Pancreas (tissue), 10 donors: Measurements from ENCODE around the gene UBIAD1. TPM values are rescaled to one million over a fixed set of nuclear protein-coding genes. Genes with fewer than 3 reads are reported as not detected.

ENCODE experiments used
- ATAC-seq, 4 donors: fragments of 200-7000 bp; cut with Tn5 transposase; one replicate each; pipeline versions ENCODE4 v1.8.0 to v1.9.1; 2020; ENCODE audit warnings: mild to moderate bottlenecking in 4 of 4, moderate library complexity in 4 of 4
- DNase-seq, 6 donors: peaks; one replicate each; pipeline ENCODE4 v3.0.0-alpha.2; 2020
- FAIRE-seq: peaks from 2 replicates; lab custom pipeline; 2012; peaks lifted over from hg19 to GRCh38; lab: Jason Lieb, UNC
- H3K27ac ChIP-seq, 4 donors: fragments of 200-600 bp; sonication (generic); 1 replicate in 3 of 4; 2 replicates in 1 of 4; pipeline versions ENCODE4 v1.5.0 to v1.8.0; 2020
- H3K27me3 ChIP-seq, 4 donors: fragments of 200-600 bp; one replicate each; pipeline ENCODE4 v1.8.0; 2021
- H3K36me3 ChIP-seq, 3 donors: fragments of 200-600 bp; sonication (generic) in 1 of 3; one replicate each; pipeline versions ENCODE4 v1.5.0 to v1.8.0; 2020 to 2021
- H3K4me1 ChIP-seq, 3 donors: fragments of 200-600 bp; one replicate each; pipeline ENCODE4 v1.8.0; 2021
- H3K4me3 ChIP-seq, 4 donors: fragments of 200-600 bp; sonication (generic) in 2 of 4; one replicate each; pipeline versions ENCODE4 v1.5.0 to v1.8.0; 2020 to 2021
- H3K9me3 ChIP-seq, 4 donors: fragments of 200-600 bp; one replicate each; pipeline ENCODE4 v1.8.0; 2021
- CTCF ChIP-seq, 4 donors: fragments of 200-600 bp; sonication (generic) in 3 of 4; IDR thresholded peaks; one replicate each; pipeline versions ENCODE4 v1.5.0 to v1.8.0; 2021; ENCODE audit warnings: antibody characterized with exemption in 4 of 4
- WGBS, 2 donors: extraction: QIAGEN DNeasy Blood & Tissue Kit; methylation state at CpG; one replicate each; pipeline ENCODE4 v1.1.7; 2013; 5-methylcytosine and 5-hydroxymethylcytosine counted together
- intact Hi-C, 3 donors: fragments of 100-400 bp; cut with DNase I; formaldehyde crosslinking; loops; one replicate each; pipeline versions ENCODE4 v1.11.1 to v1.14.2; 2022
- polyA plus RNA-seq, 2 donors: library from polyadenylated mRNA; stranded (reverse); fragments of 200-250 nt; gene quantifications; one replicate each; pipeline ENCODE4 v1.2.3, GENCODE V29; 2013
- total RNA-seq, 6 donors: library from RNA; stranded (reverse); fragmentation: NEBNext Ultra II Directional in 4 of 6; extraction: Animal tissue kit (Norgen Biotek cat#: 25700) in 4 of 6; gene quantifications; one replicate each; pipeline versions ENCODE4 v1.2.1 to v1.2.4, GENCODE V29; 2021 to 2023
- donor health status: healthy with polysubstance abuse.
- donor health status: DM: no; HTN: no; CAD: no; lungs with moderate emphysema.
- donor health status: DM: no; HTN: no; CAD: no.
- donor health status: control.
- donor health status: control.
- donor health status: Bipolar disorder and iron deficiency.
- donor health status: DM: yes; HTN: yes; CAD: no.
- donor health status: DM: no; HTN: no; CAD: no.
- donor health status: DM: no; HTN: no; CAD: no.
- donor health status: DM: yes; HTN: yes; CAD: no.

The UBIAD1 gene
- total and polyA plus RNA-seq, 8 donors = 3.7 to 13.9 (median 7.6) TPM

GRCh38 chr1:11337580-11338073 lies 64.6 kb downstream of the UBIAD1 start:
- no peak overlapping the region for H3K4me3 ChIP-seq
- intact Hi-C loops = loop anchor here in 2 of 3 donors (10.0 kb wide), 1 partner anchor 307 kb away; no protein-coding TSS in a partner anchor
- WGBS, 2 donors = 20 to 30% methylated on average over 12 of the region's 12 CpGs
- TF ChIP-seq CTCF (IDR thresholded peaks at IDR 0.05) = peak; percentile 33 to 58 (median 45)
- H3K9me3 ChIP-seq = no peaks in the 10 kb centered on the region
- ATAC-seq (peak in 3 of 4 donors; percentile 33 to 72 (median 53)), FAIRE-seq (no peak), DNase-seq (peak in 2 of 6 donors; percentile 33 to 76)
- H3K27me3 ChIP-seq = no peaks in the 10 kb centered on the region
- H3K36me3 ChIP-seq = no peaks in the 10 kb centered on the region
- peaks cover 0 to 5% (median 0%) of the 10 kb centered on the region in 3 donors for H3K4me1 ChIP-seq
- no peak overlapping the region for H3K27ac ChIP-seq

Other genes starting within 250 kb of the UBIAD1 start
- not detected for gene MASP2, start 226.0 kb upstream of the UBIAD1 start, total RNA-seq
- under 1 TPM in 1 of 2 donors, not detected in 1; 0.05 TPM for gene MASP2, start 226.0 kb upstream of the UBIAD1 start, polyA plus RNA-seq
- 100 to 1,000 TPM in 2 of 6 donors, 10 to 100 TPM in 4; 51.8 to 123 (median 66.0) TPM for gene SRM, start 213.2 kb upstream of the UBIAD1 start, total RNA-seq
- 100 to 1,000 TPM; 116 to 266 TPM for gene SRM, start 213.2 kb upstream of the UBIAD1 start, polyA plus RNA-seq
- 10 to 100 TPM; 16.3 to 26.8 (median 20.6) TPM for gene EXOSC10, start 173.3 kb upstream of the UBIAD1 start, total RNA-seq
- 10 to 100 TPM; 32.5 to 65.1 TPM for gene EXOSC10, start 173.3 kb upstream of the UBIAD1 start, polyA plus RNA-seq
- under 1 TPM in 4 of 6 donors, not detected in 2; 0.09 to 0.26 (median 0.22) TPM for gene ANGPTL7, start 83.8 kb upstream of the UBIAD1 start, total RNA-seq
- under 1 TPM; 0.15 to 0.63 TPM for gene ANGPTL7, start 83.8 kb upstream of the UBIAD1 start, polyA plus RNA-seq
- gene MTOR, start 10.6 kb upstream of the UBIAD1 start, total RNA-seq = 10 to 100 TPM; 11.9 to 22.6 (median 15.8) TPM
- gene MTOR, start 10.6 kb upstream of the UBIAD1 start, polyA plus RNA-seq = 10 to 100 TPM; 14.1 to 16.7 TPM
- gene DISP3, start 206.0 kb downstream of the UBIAD1 start, total RNA-seq = 1 to 10 TPM in 1 of 6 donors, under 1 TPM in 5; 0.13 to 1.0 (median 0.51) TPM
- gene DISP3, start 206.0 kb downstream of the UBIAD1 start, polyA plus RNA-seq = 1 to 10 TPM in 1 of 2 donors, under 1 TPM in 1; 0.91 to 6.7 TPM